NCI-H187 (cell line): Measurements from ENCODE around the gene UBE2U.
"Not testable (repeated sequence)": the region's sequence is repeated elsewhere in the genome, so short reads cannot be mapped to it uniquely, and the experiment has no call there.

Experiments
- DNase-seq, 2 experiments: peaks; one replicate each; lab custom pipeline; 2025; lab: John Stamatoyannopoulos, UW

The UBE2U gene

GRCh38 chr1:64192290-64192689 is 11.1 kb upstream of the UBE2U start:
- no peak for DNase-seq

GRCh38 chr1:64194168-64195080 is 9.0 kb upstream of the UBE2U start:
- no peak for DNase-seq

GRCh38 chr1:64195081-64195395 is 8.4 kb upstream of the UBE2U start:
- no peak for DNase-seq

DNA sequence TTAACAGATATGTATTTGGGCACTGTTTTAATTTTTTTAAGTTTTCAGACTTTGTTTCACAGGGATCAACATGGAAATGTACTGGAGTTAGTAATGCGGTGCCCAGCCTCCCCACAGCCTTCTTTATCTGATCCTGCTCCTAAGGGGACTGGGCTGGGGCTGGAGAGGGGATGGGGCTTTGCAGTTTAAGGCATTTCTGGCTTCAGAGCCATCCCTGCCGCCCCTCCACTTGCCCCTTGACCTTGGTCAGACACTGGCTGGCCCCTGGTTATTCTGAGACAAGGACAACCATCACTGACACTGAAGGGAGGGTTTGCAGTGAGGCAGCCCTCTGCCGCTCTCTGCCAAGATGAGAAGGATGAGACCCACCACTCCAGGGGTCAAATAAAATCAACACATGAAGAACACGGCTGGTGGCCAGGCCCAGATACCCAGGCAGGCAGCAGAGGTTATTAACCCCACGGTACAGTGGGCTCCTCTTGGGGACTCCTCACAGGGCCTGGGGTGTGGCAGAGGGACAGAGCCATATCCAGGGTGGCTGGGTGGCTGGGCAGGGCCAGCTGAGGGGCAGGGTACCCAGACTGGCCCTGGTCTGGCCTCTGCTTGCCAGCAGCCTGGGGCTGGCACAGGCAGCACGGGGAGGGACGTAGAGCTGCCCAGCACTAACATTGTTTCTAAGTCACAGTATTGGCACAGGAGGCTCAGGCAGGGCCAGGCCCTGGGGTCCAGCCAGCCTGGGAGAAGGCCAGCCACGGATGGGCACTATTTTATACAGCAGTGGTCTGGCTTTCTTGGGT is 7.2 kb upstream of the UBE2U start:
- DNase-seq = no peak

DNA sequence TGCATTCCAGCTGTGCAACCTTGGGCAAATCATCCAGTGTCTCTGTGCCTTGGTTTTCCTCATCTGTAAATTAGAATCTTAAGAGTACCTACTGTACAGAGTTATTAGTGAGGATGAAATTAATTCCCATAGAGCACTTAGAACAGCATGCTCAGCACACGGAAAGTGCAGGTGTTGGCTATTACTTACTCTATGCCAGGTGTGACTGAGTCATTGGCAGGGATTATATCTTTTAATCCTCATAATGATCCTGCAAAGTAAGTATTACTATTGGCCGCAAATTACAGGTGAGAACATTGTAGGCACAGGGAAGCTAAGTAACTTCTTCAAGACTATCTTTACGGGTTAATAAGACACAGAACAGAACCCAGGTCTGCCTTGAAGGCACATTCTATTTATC is 6.3 kb upstream of the UBE2U start:
- DNase-seq = no peak

- DNase-seq = no peak
Measured at GRCh38 chr1:64199154-64199553, 4.3 kb upstream of the UBE2U start.

- DNase-seq = no peak
Measured at GRCh38 chr1:64200064-64200463, 3.4 kb upstream of the UBE2U start.

DNA sequence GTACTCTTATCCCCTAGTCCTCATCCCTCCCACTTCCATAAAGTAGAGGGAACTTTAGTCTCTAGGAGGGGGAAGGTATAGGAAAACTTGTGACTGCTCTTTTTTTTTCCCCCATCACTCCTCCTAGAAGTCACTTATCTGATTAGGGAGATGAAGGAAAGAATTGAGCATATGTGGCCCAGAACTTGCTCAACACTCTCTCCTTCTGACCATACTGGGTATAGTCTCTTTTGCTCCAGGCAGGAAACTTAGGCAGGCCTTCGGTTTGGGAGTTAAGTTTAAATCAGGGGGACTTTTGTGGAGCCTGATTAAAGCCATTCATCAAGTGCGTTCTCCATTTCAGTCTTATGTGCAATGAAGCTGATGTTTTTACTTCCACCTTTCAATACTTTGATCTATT is 5.8 kb downstream of the UBE2U start:
- no peak for DNase-seq

- no peak for DNase-seq
Measured at GRCh38 chr1:64212031-64212430, 8.6 kb downstream of the UBE2U start.

DNA sequence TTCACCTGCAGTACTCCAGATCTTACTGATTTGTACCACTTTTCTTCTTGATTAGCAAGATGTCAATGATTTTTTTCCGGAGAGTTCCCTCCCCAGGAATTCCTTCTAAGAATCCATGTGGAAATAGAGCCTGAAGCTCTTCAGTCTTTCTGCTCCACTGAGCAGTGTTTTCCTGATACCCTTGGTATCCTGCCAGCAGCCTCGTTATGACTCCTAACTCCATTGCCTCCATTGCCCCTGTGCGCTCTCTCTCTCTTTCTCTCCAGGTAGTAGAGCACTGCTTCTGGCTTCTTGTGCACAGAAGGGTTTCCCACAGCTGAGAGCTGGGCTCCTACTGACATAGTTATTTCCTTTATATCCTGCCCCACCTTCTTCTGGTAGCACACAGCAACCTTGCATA is 12.2 kb downstream of the UBE2U start:
- peak in 1 of 2 experiments; percentile 2 for DNase-seq

DNA sequence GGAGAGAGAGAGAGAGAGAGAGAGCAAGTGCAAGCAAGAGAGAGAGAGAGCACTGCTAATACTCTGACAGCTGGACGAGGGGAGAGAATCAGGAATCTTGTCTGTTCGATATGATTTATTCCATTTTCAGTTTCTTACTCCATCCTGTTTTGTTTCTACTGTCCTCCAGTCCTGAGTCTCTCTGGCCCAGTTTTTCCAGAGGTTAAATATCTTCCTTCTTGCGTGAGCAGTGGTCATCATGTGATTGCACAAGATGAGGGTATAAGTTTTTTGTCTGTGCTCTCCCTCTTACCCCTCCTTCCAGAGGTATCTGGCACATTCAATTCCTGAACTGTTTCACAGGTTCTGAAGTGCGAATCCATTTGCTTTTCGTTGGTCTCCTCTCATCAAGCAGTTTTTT is 16.8 kb downstream of the UBE2U start:
- DNase-seq = no peak

GRCh38 chr1:64223329-64224151 is 20.1 kb downstream of the UBE2U start:
- no peak for DNase-seq

DNA sequence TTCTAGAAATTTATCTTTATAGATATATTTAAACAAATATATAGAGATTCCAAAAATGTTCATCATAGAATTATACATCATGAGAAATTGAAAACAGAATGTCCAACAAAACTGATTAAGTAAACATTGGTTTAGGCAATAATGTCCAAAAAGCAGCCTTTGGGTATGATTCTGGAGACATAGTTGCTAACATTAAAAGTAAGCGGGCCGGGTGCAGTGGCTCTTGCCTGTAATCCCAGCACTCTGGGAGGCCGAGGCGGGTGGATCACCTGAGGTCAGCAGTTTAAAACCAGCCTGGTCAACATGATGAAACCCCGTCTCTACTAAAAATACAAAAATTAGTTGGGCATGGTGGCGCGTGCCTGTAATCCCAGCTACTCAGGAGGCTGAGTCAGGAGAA is 20.8 kb downstream of the UBE2U start:
- not testable (repeated sequence) for DNase-seq

DNA sequence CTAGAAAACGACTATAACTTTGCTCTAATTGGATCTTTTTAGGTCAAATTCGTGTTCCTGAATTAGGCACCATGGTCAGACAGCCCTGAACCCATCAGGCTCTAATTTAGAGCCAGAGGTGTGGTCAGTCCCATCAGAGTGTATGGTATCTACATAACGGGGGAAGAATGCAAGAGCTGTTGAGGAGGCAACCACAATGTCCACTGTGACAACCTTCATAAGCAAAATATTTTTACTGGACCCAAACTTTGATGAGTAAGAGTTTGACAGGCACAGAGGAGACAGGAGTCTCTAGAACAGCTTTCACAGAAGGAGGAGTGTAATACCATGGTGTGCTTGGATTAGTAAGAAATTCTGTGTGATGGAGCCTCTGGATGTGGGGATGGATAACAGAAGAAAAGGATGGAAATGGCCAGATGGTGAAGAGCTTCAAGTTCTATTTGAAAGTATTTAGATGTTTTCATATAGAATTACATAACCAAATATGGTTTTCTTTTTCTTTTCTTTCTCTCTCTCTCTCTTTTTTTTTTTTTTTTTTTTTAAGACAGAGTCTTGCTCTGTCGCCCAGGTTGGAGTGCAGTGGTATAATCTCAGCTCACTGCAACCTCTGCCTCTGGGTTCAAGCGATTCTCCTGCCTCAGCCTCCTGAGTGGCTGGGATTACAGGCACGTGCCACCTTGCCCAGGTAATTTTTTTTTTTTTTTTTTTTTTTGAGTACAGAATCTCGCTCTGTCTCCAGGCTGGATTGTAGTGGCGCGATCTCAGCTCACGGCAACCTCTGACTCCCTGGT is 24.9 kb downstream of the UBE2U start:
- no peak for DNase-seq

GRCh38 chr1:64229307-64229706 is 25.9 kb downstream of the UBE2U start:
- peak; percentile 64 for DNase-seq

- DNase-seq = peak in 1 of 2 experiments; percentile 4
Measured at GRCh38 chr1:64231153-64231552, 27.7 kb downstream of the UBE2U start.

DNA sequence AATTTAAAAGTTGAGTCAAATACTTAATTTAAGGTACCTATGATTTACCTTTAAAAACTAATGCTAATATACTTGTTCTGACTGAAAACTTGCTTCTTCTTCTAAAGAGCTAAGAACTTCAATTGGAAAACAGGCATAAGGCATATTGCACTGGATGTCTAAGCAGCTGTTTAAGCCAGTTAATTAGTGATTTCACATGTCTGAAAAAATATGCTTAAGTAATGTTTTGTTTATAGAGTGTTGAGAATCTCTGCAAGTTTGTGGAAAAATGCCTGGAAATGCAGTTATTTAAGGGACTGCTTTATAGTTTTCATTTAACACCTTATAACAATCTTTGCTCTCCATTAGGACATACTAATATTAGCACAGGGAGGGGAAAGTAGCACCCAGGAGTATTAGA is 28.2 kb downstream of the UBE2U start:
- DNase-seq = no peak

- no peak for DNase-seq
Measured at GRCh38 chr1:64234714-64235113, 31.3 kb downstream of the UBE2U start.

- no peak for DNase-seq
Measured at GRCh38 chr1:64235181-64235580, 31.8 kb downstream of the UBE2U start.

- DNase-seq = no peak
Measured at GRCh38 chr1:64235910-64236309, 32.5 kb downstream of the UBE2U start.

- no peak for DNase-seq
Measured at GRCh38 chr1:64236541-64236954, 33.1 kb downstream of the UBE2U start.

DNA sequence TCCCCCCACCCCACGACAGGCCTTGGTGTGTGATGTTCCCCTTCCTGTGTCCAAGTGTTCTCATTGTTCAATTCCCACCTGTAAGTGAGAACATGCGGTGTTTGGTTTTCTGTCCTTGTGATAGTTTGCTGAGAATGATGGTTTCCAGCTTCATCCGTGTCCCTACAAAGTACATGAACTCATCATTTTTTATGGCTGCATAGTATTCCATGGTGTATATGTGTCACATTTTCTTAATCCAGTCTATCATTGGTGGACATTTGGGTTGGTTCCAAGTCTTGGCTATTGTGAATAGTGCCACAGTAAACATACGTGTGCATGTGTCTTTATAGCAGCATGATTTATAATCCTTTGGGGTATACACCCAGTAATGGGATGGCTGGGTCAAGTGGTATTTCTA is 36.1 kb downstream of the UBE2U start:
- not testable (repeated sequence) for DNase-seq
